Measurements from ENCODE around the gene CBFA2T3. TPM values are rescaled to one million over a fixed set of nuclear protein-coding genes. Genes with fewer than 3 reads are reported as not detected.

The CBFA2T3 gene
- total RNA-seq, 1 experiment from 2014 or later: 2.9 TPM

- no CpG with 5 or more reads among the region's 13 CpGs for WGBS (ENCODE audit: extremely low coverage, insufficient read length, low lambda C conversion rate)
- no peaks in the 10 kb centered on the region for H3K27me3 ChIP-seq (ENCODE audit: insufficient read depth, low read length)
- no peak for DNase-seq
- no peak overlapping the region for H4K8ac ChIP-seq (replicated peaks; ENCODE audit: insufficient read length, low read depth, low read length)
- Mint-ChIP-seq H3K4me3 (no peak overlapping the region), H3K27ac (no peak overlapping the region), H3K27me3 (ENCODE audit: low read depth) (peaks cover 5% of the 10 kb centered on the region; the same call in 1 of the 2 replicates), H3K36me3 (ENCODE audit: insufficient read depth in 1 of 3, low read depth in 3 of 3) (no peaks in the 10 kb centered on the region), H3K9me3 (no peaks in the 10 kb centered on the region), H3K4me1 (peaks cover 4 to 11% of the 10 kb centered on the region in 2 experiments; a peak in 2 of 4 replicates)
- no peaks in the 10 kb centered on the region for H3K23me2 ChIP-seq (ENCODE audit: insufficient read length, low read depth, low read length, poor library complexity, severe bottlenecking)
- no peak overlapping the region for H2BK20ac ChIP-seq (ENCODE audit: low read depth, low read length, poor library complexity, severe bottlenecking)
- no peak overlapping the region for H2BK5ac ChIP-seq (ENCODE audit: insufficient read length, low read length)
- no peak overlapping the region for H3K18ac ChIP-seq (ENCODE audit: insufficient read length, low read depth, low read length)
- no peak overlapping the region for H2AK5ac ChIP-seq (ENCODE audit: insufficient read length, low read length)
- H3K14ac ChIP-seq (ENCODE audit: insufficient read depth, low read length): peak overlapping the region; percentile 33; the same call in 1 of the 2 replicates
- no peak overlapping the region for H3K56ac ChIP-seq (ENCODE audit: insufficient read length, low read depth, low read length)
- H4K91ac ChIP-seq (ENCODE audit: insufficient read length, low read depth, low read length): no peak overlapping the region
- H2AFZ ChIP-seq (ENCODE audit: low read length): no peak overlapping the region
- H2BK120ac ChIP-seq (ENCODE audit: low read depth, low read length, poor library complexity, severe bottlenecking): no peak overlapping the region
- no peaks in the 10 kb centered on the region for H4K20me1 ChIP-seq (ENCODE audit: control insufficient read depth, insufficient read depth, insufficient read length)
- H3K23ac ChIP-seq (ENCODE audit: insufficient read length, low read depth, low read length): no peak overlapping the region
- H2BK12ac ChIP-seq (ENCODE audit: insufficient read length, low read depth, low read length): no peak overlapping the region
- no peak overlapping the region for H2BK15ac ChIP-seq (ENCODE audit: low read depth, low read length)
- H3K4me1 ChIP-seq (ENCODE audit: insufficient read depth, low read length): no peaks in the 10 kb centered on the region
- H3K4ac ChIP-seq (ENCODE audit: low read depth, low read length): no peak overlapping the region
- no peak overlapping the region for H3K4me2 ChIP-seq (ENCODE audit: insufficient read depth, insufficient read length, low read length)
- H3K9me3 ChIP-seq (ENCODE audit: control insufficient read depth, low read depth, low read length): no peaks in the 10 kb centered on the region
- no peak overlapping the region for H3T11ph ChIP-seq (ENCODE audit: low read length)
- H3K27ac ChIP-seq (ENCODE audit: insufficient read length, low read depth, low read length): no peak overlapping the region
- no peak overlapping the region for H4K5ac ChIP-seq (ENCODE audit: insufficient read length, low read depth, low read length)
- H3K79me2 ChIP-seq (ENCODE audit: insufficient read depth, low read length): no peaks in the 10 kb centered on the region
- H3K79me1 ChIP-seq (ENCODE audit: insufficient read depth, low read depth, low read length, poor library complexity, severe bottlenecking): no peaks in the 10 kb centered on the region
- H3K9ac ChIP-seq (ENCODE audit: extremely low read depth, insufficient read length, low read length): no peak overlapping the region
- TF ChIP-seq CTCF (conservative IDR thresholded peaks at IDR 0.05): no peak
Observed at GRCh38 chr16:88985521-88985920, 8.5 kb upstream of the CBFA2T3 start.

All from H9 (cell line).